Mammary epithelial cell (primary cell): ENCODE measurements around the gene TMEM182.

Experiments used
- CTCF ChIP-seq, 2 donors: IDR thresholded peaks in 1 of 2; conservative IDR thresholded peaks in 1 of 2; 2 replicates each; pipeline ENCODE4 v1.5.1; 2011 to 2012; ENCODE audit warnings: inconsistent platforms in 2 of 2, low read length in 2 of 2, mild to moderate bottlenecking in 2 of 2, control low read depth in 1 of 2, low read depth in 1 of 2; ENCODE audit not compliant: insufficient read depth in 1 of 2; ENCODE audit errors: extremely low read depth in 1 of 2
- EZH2 ChIP-seq: IDR thresholded peaks from 2 replicates; pipeline ENCODE4 v1.6.1; 2012; ENCODE audit warnings: low read length, inconsistent platforms, borderline replicate concordance

- TF ChIP-seq CTCF (conservative IDR thresholded peaks at IDR 0.05 in 1 of 2, IDR thresholded peaks at IDR 0.05 in 1 of 2; ENCODE audit: extremely low read depth in 1 of 2, insufficient read depth in 1 of 2, low read depth in 1 of 2, low read length in 2 of 2) (no peak), EZH2 (no peak)
Observed at GRCh38 chr2:102772659-102773058, 10.8 kb downstream of the TMEM182 start.
